Brain microvascular endothelial cell (primary cell): Measurements from ENCODE around the gene CCR7.
"Not testable (repeated sequence)": the region's sequence is repeated elsewhere in the genome, so short reads cannot be mapped to it uniquely, and the experiment has no call there.

ENCODE experiments used
- DNase-seq: peaks from one replicate; pipeline ENCODE4 v3.0.0-alpha.2; 2020
- H3K27ac ChIP-seq: fragments of 250-450 bp; sonication (Bioruptor Pico); 2 replicates; pipeline ENCODE4 v1.5.1; 2020; ENCODE audit warnings: mild to moderate bottlenecking, moderate library complexity
- H3K27me3 ChIP-seq: fragments of 250-450 bp; sonication (Bioruptor Pico); replicated peaks from 2 replicates; pipeline ENCODE4 v1.5.1; 2020; ENCODE audit warnings: mild to moderate bottlenecking
- H3K36me3 ChIP-seq: fragments of 250-450 bp; sonication (Bioruptor Pico); replicated peaks from 2 replicates; pipeline ENCODE4 v1.5.1; 2020; ENCODE audit warnings: mild to moderate bottlenecking
- H3K4me3 ChIP-seq: 2 replicates; pipeline ENCODE4 v1.5.1; 2011; ENCODE audit warnings: low read depth, mild to moderate bottlenecking, control low read depth, low read length, moderate library complexity
- in situ Hi-C: cut with HindIII; loops from 2 replicates; pipeline ENCODE4 v1.10.0; 2017; ENCODE audit warnings: low sequenced_read_pairs, low pct_ligation_motif_present
- TF ChIP-seq, protein P1 (sequence below): IDR thresholded peaks from 2 replicates; pipeline ENCODE4 v1.5.1; 2011; ENCODE audit warnings: low read depth, mild to moderate bottlenecking, moderate library complexity, low read length, control low read depth, inconsistent platforms; ENCODE audit errors: missing control alignments

CCR7 gene

DNA sequence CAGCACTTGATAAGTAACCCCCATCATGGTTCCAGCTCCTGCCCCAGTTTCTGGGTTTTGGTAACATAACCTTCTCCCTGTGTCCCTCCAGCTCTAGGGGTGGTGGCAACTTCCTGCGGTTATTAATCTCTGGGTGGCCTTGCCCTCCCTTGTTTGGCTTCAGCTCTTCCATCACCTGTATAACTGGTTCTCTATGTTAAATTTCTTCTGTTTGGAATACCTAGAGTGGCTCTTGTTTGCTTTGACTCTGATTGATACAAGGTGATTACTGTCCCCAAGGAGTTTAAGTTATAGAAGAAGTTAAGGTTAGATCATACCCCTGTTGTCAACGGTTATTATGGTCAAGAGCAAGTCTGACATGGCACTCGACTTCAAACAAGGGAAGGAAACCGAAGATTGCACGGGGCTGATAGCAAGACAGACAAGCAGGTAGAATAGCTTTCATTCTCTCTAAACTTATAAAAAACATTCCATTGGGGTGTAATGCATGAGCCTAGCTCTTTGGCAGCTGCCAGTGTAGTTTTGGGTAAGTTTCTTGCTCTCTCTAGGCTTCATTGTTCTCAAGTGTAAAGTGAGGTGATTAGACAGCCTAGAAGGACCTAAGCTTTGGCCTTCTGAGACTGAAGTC, 11.0 kb upstream of the CCR7 start:
- DNase-seq = no peak
- in situ Hi-C loops = no loop called here
- H3K27me3 ChIP-seq = no peaks in the 10 kb centered on the region
- TF ChIP-seq, protein P1, sequence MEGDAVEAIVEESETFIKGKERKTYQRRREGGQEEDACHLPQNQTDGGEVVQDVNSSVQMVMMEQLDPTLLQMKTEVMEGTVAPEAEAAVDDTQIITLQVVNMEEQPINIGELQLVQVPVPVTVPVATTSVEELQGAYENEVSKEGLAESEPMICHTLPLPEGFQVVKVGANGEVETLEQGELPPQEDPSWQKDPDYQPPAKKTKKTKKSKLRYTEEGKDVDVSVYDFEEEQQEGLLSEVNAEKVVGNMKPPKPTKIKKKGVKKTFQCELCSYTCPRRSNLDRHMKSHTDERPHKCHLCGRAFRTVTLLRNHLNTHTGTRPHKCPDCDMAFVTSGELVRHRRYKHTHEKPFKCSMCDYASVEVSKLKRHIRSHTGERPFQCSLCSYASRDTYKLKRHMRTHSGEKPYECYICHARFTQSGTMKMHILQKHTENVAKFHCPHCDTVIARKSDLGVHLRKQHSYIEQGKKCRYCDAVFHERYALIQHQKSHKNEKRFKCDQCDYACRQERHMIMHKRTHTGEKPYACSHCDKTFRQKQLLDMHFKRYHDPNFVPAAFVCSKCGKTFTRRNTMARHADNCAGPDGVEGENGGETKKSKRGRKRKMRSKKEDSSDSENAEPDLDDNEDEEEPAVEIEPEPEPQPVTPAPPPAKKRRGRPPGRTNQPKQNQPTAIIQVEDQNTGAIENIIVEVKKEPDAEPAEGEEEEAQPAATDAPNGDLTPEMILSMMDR = no peak
- H3K4me3 ChIP-seq = no peak overlapping the region
- H3K27ac ChIP-seq = no peak overlapping the region
- no peaks in the 10 kb centered on the region for H3K36me3 ChIP-seq

DNA sequence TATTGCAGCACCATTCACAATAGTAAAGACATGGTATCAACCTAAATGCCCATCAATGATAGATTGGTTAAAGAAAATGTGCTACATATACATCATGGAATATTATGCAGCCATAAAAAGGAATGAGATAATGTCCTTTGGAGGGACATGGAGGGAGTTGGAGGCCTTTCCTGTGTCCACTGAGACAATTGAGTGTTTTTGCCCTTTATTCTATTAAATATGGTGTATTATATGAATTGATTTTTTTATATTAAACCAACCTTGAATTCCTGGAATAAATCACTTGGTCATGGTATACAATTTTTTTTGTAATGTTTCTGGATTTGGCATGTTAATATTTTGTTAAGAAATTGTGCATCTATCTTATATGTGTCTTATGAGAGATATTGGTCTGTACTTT, 9.0 kb upstream of the CCR7 start:
- Histone ChIP-seq H3K4me3 (no peak overlapping the region), H3K36me3 (no peaks in the 10 kb centered on the region), H3K27ac (no peak overlapping the region), H3K27me3 (peaks cover 2% of the 10 kb centered on the region)
- DNase-seq = no peak
- in situ Hi-C loops = no loop called here
- TF ChIP-seq, protein P1 = no peak

DNA sequence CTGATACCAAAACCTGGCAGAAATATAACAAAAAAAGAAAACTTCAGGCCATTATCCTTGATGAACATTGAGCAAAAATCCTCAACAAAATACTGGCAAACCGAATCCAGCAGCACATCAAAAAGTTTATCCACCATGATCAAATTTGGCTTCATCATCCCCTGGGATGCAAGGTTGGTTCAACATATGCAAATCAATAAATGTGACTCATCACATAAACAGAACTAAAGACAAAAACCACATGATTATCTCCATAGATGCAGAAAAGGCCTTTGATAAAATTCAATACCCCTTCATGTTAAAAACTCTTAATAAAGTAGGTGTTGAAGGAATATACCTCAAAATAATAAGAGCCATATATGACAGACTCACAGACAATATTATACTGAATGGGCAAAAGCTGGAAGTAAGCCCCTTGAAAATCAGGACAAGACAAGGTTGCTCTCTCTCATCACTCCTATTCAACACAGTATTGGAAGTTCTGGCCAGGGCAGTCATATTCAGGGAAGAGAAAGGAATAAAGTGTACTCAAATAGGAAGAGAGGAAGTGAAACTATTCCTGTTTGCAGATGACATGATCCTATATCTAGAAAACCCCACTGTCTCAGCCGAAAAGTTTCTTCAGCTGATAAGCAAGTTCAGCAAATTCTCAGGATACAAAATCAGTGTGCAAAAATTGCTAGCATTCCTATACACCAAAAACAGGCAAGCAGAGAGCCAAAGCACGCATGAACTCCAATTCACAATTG, 7.1 kb upstream of the CCR7 start:
- H3K27me3 ChIP-seq, in situ Hi-C loops, H3K27ac ChIP-seq, H3K4me3 ChIP-seq, H3K36me3 ChIP-seq, DNase-seq: not testable (repeated sequence)

DNA sequence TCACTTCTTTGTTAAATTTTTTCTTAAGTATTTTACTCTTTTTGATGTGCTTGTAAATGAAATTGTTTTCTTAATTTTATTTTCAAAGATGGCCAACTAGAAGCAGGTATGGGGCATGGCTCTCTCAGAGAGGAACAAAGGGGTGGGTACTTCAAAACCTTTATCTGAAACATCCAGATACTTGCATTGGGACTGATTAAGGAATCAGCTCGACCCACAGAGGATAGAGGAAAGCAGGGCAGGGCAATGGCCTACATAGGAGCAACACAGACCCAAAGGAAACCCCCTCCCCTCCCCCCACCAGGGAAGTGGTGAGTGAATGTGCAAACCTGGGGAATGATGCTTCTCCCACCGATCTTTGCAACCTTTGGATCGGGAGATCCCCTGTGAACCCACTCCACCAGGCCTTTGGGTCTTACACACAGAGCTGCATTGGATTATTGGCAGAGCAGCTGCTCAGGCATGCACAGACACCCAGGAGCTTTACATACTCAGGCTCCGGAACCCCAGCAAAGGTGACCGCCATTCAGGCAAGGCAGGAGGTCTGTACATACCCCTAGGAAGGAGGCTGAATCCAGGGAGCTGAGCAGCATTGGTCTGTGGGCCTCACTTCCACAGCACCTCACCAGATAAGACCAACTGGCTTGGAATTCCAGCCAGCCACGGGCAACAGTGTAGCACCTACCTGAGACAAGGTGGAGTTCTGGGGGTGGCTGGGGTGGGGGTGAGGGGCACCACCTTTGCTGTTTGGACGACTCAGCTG, 3.0 kb upstream of the CCR7 start:
- H3K4me3 ChIP-seq = no peak overlapping the region
- no peaks in the 10 kb centered on the region for H3K36me3 ChIP-seq
- DNase-seq = no peak
- in situ Hi-C loops = no loop called here
- peaks cover 3% of the 10 kb centered on the region for H3K27me3 ChIP-seq
- no peak overlapping the region for H3K27ac ChIP-seq
- TF ChIP-seq, protein P1 = no peak

DNA sequence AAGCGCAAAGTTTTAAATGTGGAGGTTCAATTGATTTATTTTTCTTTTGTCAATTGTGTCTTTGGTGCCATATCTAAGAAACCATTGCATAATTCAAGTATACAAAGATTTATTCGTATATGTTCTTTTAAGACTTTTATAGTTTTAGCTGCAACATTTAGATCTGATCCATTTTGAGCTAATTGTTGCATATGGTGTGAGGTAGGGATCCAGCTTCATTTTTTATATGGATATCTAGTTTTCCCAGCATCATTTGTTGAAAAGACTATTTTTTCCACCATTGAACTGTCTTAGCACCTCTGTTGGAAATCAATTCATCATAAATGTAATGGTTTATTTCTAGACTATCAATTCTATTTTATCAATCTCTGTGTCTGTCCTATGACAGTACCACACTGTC, 2.1 kb upstream of the CCR7 start:
- TF ChIP-seq, protein P1 = no peak
- Histone ChIP-seq H3K27me3 (peaks cover 3% of the 10 kb centered on the region), H3K36me3 (no peaks in the 10 kb centered on the region), H3K27ac (no peak overlapping the region), H3K4me3 (no peak overlapping the region)
- no peak for DNase-seq
- in situ Hi-C loops = no loop called here

DNA sequence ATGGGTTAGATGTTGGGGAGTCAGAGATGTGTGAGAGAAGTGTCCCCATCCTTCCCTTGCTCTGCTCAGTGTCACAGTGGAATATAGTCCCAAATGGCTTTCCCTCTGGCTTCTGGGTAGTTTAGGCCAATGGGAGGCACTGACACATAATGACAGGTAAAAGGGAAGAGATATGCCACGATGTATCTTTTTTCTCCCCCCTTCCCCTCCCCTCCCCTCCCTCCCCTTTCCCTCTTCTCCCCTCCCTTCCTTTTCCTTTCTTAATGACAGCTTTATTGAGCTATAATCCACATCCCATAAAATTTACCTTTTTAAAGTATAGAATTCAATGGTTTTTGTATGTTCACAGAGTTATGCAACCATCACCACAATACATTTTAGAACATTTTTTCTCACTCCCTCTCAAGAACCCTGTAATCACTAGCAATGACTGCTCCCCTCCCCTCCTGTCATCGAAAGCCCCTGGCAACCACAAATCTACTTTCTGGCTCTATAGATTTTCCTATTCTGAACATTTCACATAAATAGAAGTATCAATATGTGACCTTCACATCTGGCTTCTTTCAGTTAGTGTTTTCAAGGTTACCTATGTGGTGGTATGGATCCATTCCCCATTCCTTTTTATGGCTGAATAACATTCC, 617 bp upstream of the CCR7 start:
- in situ Hi-C loops = no loop called here
- H3K27ac ChIP-seq = no peak overlapping the region

More for the DNA sequence above, 617 bp upstream of the CCR7 start:
- H3K36me3 ChIP-seq = no peaks in the 10 kb centered on the region
- peaks cover 3% of the 10 kb centered on the region for H3K27me3 ChIP-seq
- no peak overlapping the region for H3K4me3 ChIP-seq
- DNase-seq = no peak
- TF ChIP-seq, protein P1 = no peak
